Measurements from ENCODE around the gene MORC2. TPM values are rescaled to one million over a fixed set of nuclear protein-coding genes. Genes with fewer than 3 reads are reported as not detected.

MORC2 gene
- total RNA-seq, 4 donors from 2014 or later, result 19.4 to 21.6 (median 20.9) TPM

DNA sequence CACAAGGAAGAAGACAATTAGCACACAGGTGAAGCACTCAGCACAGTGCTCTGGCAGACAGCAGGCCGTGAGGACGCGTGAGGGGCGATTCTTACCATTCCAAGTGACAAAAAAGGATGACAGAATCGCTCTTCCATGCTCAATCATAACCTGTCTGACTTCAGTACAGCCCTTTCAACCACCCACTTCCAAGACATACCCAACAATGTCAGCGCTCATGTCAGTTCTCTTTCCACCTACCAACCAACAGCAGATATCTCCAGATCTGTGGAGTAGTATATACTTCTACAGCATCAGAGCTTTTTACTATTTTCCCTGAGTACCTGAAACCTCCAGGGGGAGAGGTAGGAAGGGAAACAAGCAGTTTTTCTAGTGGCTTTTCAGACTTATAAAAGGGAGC is 40.2 kb downstream of the MORC2 start:
- TF ChIP-seq, protein P1, sequence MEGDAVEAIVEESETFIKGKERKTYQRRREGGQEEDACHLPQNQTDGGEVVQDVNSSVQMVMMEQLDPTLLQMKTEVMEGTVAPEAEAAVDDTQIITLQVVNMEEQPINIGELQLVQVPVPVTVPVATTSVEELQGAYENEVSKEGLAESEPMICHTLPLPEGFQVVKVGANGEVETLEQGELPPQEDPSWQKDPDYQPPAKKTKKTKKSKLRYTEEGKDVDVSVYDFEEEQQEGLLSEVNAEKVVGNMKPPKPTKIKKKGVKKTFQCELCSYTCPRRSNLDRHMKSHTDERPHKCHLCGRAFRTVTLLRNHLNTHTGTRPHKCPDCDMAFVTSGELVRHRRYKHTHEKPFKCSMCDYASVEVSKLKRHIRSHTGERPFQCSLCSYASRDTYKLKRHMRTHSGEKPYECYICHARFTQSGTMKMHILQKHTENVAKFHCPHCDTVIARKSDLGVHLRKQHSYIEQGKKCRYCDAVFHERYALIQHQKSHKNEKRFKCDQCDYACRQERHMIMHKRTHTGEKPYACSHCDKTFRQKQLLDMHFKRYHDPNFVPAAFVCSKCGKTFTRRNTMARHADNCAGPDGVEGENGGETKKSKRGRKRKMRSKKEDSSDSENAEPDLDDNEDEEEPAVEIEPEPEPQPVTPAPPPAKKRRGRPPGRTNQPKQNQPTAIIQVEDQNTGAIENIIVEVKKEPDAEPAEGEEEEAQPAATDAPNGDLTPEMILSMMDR (IDR thresholded peaks at IDR 0.05; ENCODE audit: low read depth), result no peak

DNA sequence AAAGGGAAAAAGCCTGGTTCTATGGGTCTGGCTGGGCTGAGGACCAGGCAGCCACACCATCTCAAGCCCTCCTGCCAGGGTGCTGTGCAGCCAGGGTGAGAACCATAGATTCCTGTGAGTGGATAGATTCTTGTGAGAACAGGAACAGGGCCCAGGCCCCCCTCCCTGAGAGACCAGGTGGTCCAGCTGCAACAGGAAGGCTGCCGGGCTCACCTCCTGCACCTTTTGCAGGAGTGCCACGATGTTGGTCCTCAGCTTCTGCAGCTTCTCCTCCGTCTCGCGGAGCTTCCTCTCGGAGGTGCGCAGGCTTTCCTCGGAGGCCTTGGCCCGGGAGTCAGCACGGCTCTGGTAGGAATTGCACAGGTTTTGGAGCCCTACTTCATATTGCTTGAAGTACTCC is 40.8 kb downstream of the MORC2 start:
- TF ChIP-seq, protein P1 (IDR thresholded peaks at IDR 0.05; ENCODE audit: low read depth), result no peak

DNA sequence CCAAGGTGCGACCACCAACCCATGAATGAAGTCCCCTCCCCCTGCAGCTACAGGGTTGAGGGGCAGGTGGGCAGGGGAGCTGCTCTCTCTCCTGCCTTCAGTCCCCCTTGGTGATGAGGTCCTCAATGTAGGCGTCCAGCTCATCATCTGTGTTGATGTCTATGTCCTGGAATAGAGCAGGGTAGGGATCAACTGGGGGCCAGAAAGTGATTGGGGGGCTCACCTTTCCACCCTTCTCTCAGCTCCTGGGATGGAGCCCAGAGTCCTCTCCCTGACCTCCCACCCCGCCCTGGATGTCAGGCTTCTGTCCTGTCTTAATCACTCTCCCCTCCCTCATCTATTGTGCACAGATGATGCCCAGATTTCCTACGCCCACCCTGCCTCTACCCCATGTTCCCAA is 41.9 kb downstream of the MORC2 start:
- TF ChIP-seq, protein P1 (IDR thresholded peaks at IDR 0.05; ENCODE audit: low read depth), result no peak

DNA sequence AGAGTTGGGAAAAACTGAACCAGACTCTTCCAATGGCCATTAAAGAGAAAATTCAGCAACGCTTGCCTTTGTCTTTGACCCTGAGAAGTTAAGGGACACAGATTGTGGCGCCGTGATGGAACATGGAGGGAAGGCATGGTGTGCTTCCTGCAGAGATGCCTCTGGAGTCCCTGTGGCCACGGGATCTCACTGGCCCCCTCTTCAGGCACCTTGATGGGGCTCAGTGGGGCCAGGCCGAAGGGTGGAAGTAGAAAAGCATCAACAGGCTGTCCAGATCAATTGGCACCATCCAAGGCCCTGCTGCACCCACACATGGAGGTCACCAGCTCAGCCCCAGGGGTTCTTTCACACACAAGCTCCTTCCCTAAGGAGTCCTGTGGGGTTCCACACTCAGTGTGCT is 42.9 kb downstream of the MORC2 start:
- TF ChIP-seq, protein P1 (IDR thresholded peaks at IDR 0.05; ENCODE audit: low read depth), result no peak

DNA sequence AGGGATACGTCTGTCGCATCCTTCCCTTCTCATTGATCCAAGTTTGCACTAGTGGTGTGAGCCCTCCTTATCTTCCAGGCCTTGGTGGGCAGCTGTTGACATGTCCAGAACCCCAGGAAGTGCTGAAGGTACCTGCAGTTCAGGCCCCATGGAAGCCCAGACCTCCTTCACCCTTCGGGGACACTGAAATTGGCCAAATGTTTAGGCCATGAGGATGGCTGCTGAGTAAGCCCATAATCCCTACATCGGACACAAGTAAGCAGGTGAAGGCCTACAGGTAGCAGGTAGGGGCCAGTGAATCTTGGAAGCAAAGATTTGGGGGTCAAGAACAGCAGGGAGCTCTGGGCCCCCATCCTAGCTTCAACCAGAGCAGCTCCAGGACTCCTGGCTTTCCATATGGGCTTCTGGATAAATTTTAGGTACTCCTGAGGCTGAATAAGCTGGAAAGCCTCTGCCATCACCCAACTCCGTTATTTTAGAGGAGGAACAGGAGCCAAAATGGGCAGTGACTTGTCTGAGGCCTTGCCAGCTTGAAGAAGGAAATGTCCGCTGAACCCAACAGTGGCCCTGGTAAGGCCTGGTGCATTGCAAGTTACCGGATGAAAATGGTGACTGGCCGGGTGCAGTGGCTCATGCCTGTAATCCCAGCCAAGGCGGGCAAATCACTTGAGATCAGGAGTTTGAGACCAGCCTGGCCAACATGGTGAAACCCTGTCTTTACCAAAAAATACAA is 45.2 kb downstream of the MORC2 start:
- TF ChIP-seq, protein P1 (IDR thresholded peaks at IDR 0.05; ENCODE audit: low read depth), result no peak

DNA sequence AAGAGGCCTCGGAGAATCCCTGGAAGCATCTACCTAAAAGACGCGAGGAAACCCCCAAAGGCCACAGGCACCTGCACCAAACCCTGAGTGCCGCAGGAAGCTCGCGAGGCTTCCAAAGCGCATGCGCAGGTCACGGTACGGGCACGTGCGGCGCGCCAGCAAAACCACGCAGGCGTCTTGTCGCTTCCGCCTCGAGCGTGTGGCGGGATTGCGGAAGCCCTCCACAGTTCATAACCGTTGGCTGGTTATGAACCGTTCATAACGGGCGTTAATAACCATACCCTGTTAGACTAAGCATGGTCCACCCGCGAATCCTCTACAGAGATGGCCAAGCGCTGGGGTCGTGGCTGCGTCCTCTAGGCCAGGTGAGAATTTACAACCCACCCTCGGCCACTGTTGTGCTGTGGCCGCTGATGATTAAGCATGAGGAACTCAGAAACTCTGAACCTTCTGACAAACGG is 46.4 kb downstream of the MORC2 start:
- TF ChIP-seq, protein P1 (IDR thresholded peaks at IDR 0.05; ENCODE audit: low read depth), result no peak

DNA sequence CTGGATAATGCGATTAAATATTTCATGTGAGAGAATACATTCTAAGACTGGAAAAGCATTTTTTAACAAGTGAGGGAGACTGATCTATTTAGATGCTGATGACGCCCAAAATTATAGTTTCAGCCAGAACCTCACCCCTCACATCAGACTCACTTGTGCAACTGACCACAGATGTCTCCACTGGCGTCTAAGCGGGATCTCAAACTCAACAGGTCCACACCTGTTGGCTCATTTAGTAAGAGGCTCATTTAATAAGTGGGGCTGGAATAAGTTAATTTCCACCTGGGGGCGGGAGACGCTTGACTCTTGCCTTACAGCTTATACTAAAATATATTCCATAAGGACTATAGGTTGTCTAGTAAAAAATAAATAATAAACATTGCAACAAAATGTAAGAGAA is 47.5 kb downstream of the MORC2 start:
- TF ChIP-seq, protein P1 (IDR thresholded peaks at IDR 0.05; ENCODE audit: low read depth), result no peak
